ENCODE data around the gene HAP1. TPM values are rescaled to one million over a fixed set of nuclear protein-coding genes. Genes with fewer than 3 reads are reported as not detected.

The HAP1 gene
- total RNA-seq, 1 donor from 2014 or later, result 0.13 TPM

GRCh38 chr17:41766135-41766534 lies 31.7 kb upstream of the HAP1 start:
- DNase-seq (ENCODE audit: low read depth in 2 of 2), result no peak

- no peak for DNase-seq (ENCODE audit: low read depth in 2 of 2)
These were observed 28.9 kb upstream of the HAP1 start for GRCh38 chr17:41763327-41763726.

DNA sequence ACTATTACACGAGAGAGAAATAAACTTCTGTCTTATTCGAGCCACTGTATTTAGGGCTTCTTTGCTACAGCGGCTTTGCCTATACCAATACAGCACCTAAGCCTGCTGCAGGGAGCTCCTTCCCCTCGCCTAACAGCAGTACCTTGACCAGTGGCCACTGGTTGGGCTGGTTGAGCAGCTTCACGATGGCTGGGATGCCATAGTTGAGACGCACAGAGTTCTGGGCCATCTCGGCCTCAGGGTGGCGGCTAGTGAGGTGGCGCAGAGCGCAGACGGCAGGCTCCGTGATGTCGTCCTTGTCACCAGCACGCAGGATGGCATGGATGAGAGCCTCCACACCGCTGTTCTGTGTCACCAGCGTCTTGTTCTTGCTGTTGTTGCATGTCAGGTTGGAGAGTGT lies 28.4 kb upstream of the HAP1 start:
- DNase-seq (ENCODE audit: low read depth in 2 of 2), result no peak

DNA sequence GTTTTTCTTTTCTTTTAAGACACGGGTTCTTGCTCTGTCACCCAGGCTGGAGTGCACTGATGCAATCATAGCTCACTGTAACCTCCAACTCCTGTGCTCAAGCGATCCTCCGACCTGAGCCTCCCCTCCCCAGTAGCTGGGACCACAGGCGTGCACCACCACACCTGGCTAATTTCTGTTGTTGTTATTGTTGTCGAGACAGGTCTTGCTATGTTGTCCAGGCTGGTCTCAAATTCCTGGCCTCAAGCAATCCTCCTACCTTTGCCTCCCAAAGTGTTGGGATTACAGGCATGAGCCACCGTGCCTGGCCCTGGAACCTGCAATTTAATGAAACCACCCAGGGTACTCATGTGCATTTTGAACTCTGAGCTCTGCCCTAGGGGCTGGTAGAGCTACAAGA lies 27.9 kb upstream of the HAP1 start:
- no peak for DNase-seq (ENCODE audit: low read depth in 2 of 2)

DNA sequence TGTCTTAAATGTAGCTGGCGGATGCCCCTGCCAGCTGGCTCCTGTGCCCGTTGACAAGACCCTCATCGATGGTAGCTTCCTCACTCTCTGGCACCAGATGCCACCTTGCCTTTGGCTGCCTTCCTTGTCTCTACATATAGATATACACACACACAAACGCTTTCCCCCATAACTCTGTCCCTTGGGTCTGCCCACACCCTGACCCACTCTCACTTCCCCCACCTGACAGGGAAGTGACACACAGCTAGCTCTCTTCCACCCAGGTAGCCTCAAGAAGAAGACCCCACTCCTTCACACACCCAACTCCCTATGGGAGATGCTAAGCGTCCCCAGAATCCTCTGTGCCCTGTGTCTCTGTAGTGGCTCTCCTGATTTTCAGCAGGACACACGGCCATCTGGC lies 26.4 kb upstream of the HAP1 start:
- no peak for DNase-seq (ENCODE audit: low read depth in 2 of 2)

GRCh38 chr17:41758601-41759000 lies 24.2 kb upstream of the HAP1 start:
- no peak for DNase-seq (ENCODE audit: low read depth in 2 of 2)

DNA sequence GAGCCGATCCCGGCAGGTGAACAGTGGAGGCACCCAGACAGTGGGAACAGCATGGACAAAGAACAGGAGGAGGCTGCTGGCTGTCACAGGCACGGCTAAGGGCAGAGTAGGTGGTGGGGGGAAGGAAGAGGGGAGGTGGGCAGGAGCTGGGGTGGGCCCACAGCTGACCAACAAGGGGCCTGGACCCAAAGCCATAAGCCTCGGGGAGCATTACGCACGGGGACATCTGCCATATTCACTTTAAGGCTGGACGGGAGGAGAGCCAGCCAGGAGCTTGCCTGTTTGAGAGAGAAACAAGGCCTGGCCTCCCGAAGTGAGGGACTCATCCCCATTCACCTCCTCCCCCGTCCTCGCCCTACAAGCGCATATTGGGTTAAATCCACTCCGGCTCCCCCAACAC lies 19.6 kb upstream of the HAP1 start:
- DNase-seq (ENCODE audit: low read depth in 2 of 2), result no peak

- DNase-seq (ENCODE audit: low read depth in 2 of 2), result no peak
These were observed 16.8 kb upstream of the HAP1 start for GRCh38 chr17:41751288-41751687.

GRCh38 chr17:41750862-41751261 lies 16.4 kb upstream of the HAP1 start:
- DNase-seq (ENCODE audit: low read depth in 2 of 2), result no peak

- no peak for DNase-seq (ENCODE audit: low read depth in 2 of 2)
These were observed 13.8 kb upstream of the HAP1 start for GRCh38 chr17:41748275-41748674.

DNA sequence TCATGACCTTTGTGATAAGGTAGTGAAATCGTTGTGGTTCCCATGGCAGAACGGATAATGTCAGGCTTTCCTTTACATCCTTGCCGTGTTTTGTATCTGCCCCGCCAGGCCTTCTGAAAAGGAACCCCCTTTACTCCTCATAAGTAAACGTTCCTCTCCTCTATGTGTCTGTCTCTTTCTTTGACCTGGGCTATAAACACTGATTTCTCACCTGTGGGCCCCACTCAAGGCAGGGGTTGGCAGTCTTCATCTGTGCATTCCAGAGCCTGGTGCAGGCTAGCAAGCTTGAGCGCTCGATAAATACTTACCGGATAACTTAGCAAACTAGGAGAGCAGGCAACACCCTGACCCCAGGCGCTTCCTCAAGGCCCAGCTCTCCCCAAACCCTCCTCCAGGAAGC lies 7.3 kb upstream of the HAP1 start:
- no peak for DNase-seq (ENCODE audit: low read depth in 2 of 2)

- no peak for DNase-seq (ENCODE audit: low read depth in 2 of 2)
These were observed 6.1 kb upstream of the HAP1 start for GRCh38 chr17:41740506-41740905.

DNA sequence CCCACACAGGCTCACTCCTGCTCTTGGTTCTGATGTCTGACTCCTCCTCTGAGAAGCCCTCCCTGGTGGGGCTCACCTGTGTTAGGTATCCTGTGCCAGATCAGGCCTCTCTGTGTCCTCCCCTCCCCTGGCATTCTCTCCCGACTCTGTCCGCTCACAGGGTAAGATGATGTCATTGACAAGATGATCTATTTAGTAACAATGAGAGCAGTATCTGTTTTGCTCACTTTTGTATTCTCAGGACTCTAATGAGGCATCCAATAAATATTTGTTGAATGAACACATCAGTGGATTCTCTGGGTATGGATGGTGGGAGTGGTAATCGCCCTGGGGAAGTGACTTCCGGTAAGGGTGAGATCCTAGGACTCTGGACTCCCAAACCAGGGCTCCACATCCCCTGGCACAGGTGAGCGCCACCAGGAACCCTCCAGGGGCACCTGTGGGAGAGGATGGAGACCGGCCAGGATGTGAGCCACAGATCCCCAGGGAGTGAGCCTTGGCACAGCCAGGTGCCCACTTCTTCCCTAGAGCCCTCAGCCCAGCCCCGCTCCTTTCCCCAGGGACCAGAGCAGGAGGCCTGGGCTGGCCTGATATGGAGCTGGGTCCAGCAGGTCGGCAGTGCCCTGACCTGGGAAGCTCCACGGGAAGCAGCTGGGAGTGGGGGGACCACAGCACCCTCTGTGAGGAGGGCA lies 5.4 kb upstream of the HAP1 start:
- DNase-seq (ENCODE audit: low read depth in 2 of 2), result no peak

- no peak for DNase-seq (ENCODE audit: low read depth in 2 of 2)
These were observed 4.3 kb upstream of the HAP1 start for GRCh38 chr17:41738801-41739112.

GRCh38 chr17:41738077-41738800 lies 3.8 kb upstream of the HAP1 start:
- peak; percentile 53 to 72 for DNase-seq (ENCODE audit: low read depth in 2 of 2)

- no peak for DNase-seq (ENCODE audit: low read depth in 2 of 2)
These were observed 3.2 kb upstream of the HAP1 start for GRCh38 chr17:41737680-41738023.

DNA sequence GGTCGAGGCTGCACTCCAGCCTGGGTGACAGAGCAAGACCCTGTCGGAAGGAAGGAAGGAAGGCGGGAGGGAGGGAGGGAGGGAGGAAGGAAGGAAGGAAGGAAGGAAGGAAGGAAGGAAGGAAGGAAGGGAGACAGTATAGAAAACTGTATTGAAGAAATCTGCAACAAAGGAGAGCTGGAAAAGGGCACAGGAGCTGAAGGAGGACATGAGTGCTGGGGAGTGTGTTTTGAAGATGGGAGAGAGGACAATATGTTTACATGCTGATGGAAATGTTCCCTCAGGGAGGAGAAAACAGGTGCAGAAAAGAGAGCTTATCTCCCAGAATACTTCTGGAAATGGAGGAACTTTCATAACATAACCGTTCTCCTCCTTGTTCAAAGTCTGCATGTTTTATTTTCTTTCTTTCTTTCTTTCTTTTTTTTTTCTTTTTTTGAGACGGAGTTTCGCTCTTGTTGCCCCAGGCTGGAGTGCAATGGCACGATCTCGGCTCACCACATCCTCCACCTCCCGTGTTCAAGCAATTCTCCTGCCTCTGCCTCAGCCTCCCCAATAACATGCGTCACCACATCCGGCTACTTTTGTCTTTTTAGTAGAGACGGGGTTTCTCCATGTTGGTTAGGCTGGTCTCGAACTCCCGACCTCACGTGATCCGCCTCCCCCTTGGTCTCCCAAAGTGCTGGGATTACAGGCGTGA lies 2.7 kb upstream of the HAP1 start:
- no peak for DNase-seq (ENCODE audit: low read depth in 2 of 2)

GRCh38 chr17:41735744-41736143 lies 1.3 kb upstream of the HAP1 start:
- no peak for DNase-seq (ENCODE audit: low read depth in 2 of 2)

- no peak for DNase-seq (ENCODE audit: low read depth in 2 of 2)
These were observed 488 bp upstream of the HAP1 start for GRCh38 chr17:41734949-41735313.

DNA sequence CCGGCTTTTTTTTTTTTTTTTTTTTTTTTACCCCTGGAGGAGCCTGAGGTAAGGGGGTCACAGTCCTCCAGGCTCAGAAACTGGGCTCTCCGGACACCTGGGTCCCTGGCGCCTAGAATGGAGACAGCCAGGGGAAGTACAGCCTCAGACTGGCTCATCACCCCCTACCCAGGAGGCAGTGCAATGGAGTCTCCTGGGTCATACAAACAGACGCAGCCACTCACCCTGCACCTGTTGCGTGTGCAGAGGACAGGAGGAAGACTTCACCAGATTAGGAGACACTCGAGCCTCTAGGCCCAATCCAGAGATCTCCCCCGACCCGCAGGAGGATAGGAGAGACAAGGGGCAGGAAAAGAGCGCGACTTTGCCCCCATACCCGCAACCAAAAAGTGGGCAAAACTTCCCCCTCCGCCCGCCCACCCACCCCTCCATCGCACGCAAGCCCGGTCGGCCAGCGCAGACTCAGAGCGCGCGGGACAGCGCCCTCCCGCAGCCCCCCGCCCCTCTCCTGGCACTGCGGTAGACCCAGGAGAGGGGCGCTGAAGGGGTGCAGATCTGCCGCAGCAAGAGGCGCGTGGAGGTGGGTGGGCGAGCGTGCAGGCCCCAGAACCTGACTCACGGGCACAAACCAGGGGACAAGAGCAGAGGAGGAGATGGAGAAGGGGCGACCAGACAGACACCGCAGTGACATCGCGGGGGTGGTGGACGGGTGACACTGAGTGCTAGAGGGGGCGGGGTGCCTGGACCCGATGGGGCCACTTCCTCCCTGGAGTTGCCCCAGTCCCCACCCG lies 900 bp downstream of the HAP1 start:
- no peak for DNase-seq (ENCODE audit: low read depth in 2 of 2)

GRCh38 chr17:41731836-41732235 lies 2.6 kb downstream of the HAP1 start:
- no peak for DNase-seq (ENCODE audit: low read depth in 2 of 2)

DNA sequence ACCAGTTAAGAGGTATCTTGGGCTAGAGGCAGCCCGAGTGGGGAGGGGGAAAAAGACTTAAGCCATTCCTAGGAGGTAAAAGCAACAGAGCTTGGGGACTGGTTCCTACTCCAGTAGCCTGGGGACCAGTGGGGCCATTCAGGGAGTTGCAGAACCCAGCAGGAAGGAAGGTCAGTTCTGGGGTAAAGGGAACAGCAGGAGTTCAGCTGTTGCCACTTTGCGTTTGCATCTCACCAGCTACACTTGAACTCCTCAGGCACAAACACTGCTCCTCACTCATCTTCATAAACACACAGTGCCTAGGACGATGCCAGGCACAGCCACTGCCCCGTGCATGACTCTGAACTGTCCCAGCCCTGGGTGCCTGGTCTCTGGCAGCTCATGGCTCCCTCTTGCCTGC lies 4.0 kb downstream of the HAP1 start:
- no peak for DNase-seq (ENCODE audit: low read depth in 2 of 2)
